T1000 (cell line): ENCODE measurements around the gene SLC13A3.

Source experiments
- DNase-seq: peaks from one replicate; lab custom pipeline; 2025; ENCODE audit warnings: mixed read lengths; lab: John Stamatoyannopoulos, UW

Gene SLC13A3

DNA sequence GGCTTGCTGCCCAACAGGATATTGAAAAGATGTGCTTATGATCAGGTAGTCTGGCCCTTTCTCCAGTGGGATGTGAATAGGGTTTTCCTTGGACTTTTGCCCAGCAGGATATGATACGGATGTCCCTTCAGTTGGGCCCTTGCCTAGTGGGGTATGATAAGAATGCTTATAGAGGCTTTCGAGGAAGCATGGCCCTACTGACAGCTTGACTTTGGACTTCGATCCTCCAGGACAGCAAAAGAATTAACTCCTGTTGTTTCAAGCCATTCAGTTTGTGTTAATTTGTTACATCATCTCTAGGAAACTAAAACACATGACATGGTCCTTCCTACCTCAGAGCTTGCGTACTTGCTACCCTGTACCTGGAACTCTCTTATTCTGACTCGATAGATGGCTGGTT lies 128.2 kb downstream of the SLC13A3 start:
- no peak for DNase-seq

DNA sequence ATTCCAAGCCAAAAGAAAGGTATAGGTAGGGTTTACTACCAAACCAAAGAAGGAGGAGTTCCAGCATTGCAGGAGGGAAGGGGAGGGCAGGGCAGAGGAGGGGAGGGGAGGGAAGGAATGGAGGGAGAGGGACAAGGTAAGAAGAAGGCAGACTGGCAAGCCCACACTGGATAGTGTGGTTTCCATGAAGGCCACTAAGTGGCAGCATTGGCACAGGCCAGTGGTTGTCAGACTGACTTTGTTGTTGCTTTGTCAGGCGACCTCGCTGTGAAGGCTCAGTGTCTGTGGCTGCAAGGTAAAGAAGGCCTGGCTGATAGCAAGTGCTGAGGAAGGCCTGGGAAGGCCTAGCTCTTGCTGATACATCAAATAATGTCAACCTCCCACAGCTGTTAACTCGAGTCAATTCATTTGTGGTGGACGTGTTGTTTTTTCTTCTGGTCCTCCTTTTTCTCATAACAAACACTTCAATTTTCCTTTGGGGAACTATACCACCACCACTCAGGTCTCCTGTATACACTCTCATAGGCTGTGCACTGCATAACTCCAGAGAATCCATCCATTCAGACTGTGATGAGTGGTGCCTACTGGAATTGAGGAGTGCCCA lies 130.2 kb downstream of the SLC13A3 start:
- DNase-seq = no peak

DNA sequence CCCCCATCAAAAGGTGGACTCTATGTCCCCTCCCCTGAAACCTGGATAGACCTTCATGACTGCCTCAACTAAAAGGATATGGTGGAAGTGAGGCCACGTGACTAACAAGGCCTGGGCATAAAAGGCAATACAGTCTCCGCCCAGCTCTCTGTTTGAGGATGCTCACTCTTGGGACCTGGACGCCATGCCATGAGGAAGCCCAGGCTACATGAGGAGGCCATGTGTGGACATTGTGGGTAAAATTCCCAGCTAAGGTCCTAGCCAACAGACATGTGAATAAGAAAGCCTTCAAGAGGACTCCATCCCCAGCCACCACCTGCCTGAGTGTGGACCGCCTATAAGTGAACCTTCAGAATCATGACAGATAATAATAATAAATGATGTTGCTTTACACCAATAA lies 130.7 kb downstream of the SLC13A3 start:
- DNase-seq = no peak

- no peak for DNase-seq
Measured at GRCh38 chr20:46519471-46520068, 131.7 kb downstream of the SLC13A3 start.

DNA sequence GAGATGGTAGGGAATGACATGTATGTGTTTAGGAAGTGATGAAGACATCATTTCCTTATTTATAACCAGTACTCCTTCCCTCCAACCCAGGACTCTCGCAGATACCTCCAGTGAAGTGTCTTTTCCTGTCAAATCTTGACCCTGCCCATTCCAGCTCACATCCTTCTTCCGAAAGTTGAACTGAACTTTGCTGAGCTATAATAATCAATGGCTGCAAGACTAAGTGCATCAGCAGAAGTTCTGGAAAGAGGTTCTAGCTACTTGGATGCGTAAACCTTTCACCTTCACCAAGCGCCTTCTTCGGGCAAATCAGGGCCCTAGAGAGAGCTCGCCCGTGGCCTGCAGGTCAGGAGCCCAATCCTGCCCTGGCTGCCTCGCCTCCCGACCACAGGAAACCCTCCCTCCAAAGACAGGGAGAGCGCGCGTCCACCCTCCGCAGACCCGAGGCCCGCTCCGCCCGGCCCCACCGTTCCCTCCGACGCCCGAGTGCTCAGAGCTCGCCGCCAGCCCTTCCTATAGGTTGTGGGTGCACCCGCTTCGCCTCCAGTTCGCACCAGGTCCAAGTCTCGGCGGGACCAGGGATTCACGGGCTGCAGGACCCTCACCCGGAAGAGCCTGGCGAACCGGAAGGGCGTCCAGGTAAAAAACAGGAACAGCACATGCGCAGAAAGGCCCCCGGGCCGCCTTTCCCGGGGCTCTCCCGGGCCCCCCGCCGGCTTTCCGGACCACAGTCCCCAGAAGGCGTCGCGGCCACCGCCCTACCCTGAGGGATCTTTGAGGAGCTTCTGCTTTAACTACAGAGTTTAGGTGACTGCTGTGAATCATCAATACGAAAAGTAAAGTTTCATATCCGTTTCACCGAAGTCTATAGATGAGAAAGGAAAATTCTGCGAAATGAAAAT lies 138.1 kb downstream of the SLC13A3 start, which contains the start of gene ZNF334:
Gene ZNF334, minus strand, starts transcription at position 617 of the 902 bp plus-strand sequence. CDS start 1,457 bp downstream, outside the sequence.
- DNase-seq = no peak

GRCh38 chr20:46509523-46509922 lies 141.7 kb downstream of the SLC13A3 start:
- DNase-seq = no peak
